Keratinocyte (primary cell): Measurements from ENCODE around the gene B9D1. TPM values are rescaled to one million over a fixed set of nuclear protein-coding genes. Genes with fewer than 3 reads are reported as not detected.

Source experiments
- DNase-seq: peaks from one replicate; pipeline ENCODE4 v3.0.0-alpha.2; 2011; ENCODE audit warnings: low read depth, missing footprints, low spot score
- FAIRE-seq: peaks from 2 replicates; lab custom pipeline; 2011; peaks lifted over from hg19 to GRCh38; lab: Jason Lieb, UNC
- H2AFZ ChIP-seq: 2 replicates; pipeline ENCODE4 v1.6.0; 2012; ENCODE audit warnings: low read length, control low read depth, inconsistent platforms; ENCODE audit not compliant: control insufficient read depth
- H3K27ac ChIP-seq: 2 replicates; pipeline ENCODE4 v1.5.1; 2011; ENCODE audit warnings: low read length; ENCODE audit not compliant: control insufficient read depth, insufficient read depth
- H3K27me3 ChIP-seq: 3 replicates; pipeline ENCODE4 v1.6.0; 2011; ENCODE audit warnings: low read length; ENCODE audit not compliant: control insufficient read depth, insufficient read depth; ENCODE audit errors: extremely low read depth
- H3K36me3 ChIP-seq, 2 experiments: 2 replicates in 1 of 2; 3 replicates in 1 of 2; pipeline ENCODE4 v1.5.1; 2011; ENCODE audit warnings: low read length in 2 of 2, mild to moderate bottlenecking in 1 of 2; ENCODE audit not compliant: control insufficient read depth in 2 of 2, insufficient read depth in 2 of 2; ENCODE audit errors: extremely low read depth in 1 of 2
- H3K4me1 ChIP-seq: 3 replicates; pipeline ENCODE4 v1.5.1; 2011; ENCODE audit warnings: low read length; ENCODE audit not compliant: control insufficient read depth, insufficient read depth; ENCODE audit errors: extremely low read depth
- H3K4me2 ChIP-seq: 3 replicates; pipeline ENCODE4 v1.6.0; 2011; ENCODE audit warnings: low read depth, low read length; ENCODE audit not compliant: control insufficient read depth, insufficient read depth; ENCODE audit errors: extremely low read depth
- H3K4me3 ChIP-seq, 3 experiments: fragments of 200-600 bp in 1 of 3; sonication (generic) in 1 of 3; 2 replicates in 2 of 3; 3 replicates in 1 of 3; pipeline ENCODE4 v1.5.1; 2011 to 2016; ENCODE audit warnings: low read length in 3 of 3, mild to moderate bottlenecking in 3 of 3, control low read depth in 2 of 3, inconsistent platforms in 1 of 3, low read depth in 1 of 3, mixed read lengths in 1 of 3, mixed run types in 1 of 3, moderate library complexity in 1 of 3; ENCODE audit not compliant: control insufficient read depth in 2 of 3, insufficient read depth in 2 of 3; ENCODE audit errors: extremely low read depth in 1 of 3
- H3K79me2 ChIP-seq: 2 replicates; pipeline ENCODE4 v1.6.0; 2012; ENCODE audit warnings: low read length; ENCODE audit not compliant: control insufficient read depth, insufficient read depth
- H3K9ac ChIP-seq: 3 replicates; pipeline ENCODE4 v1.6.0; 2011; ENCODE audit warnings: low read length; ENCODE audit not compliant: control insufficient read depth, insufficient read depth; ENCODE audit errors: extremely low read depth
- H3K9me1 ChIP-seq: 3 replicates; pipeline ENCODE4 v1.6.0; 2011; ENCODE audit warnings: low read length; ENCODE audit not compliant: control insufficient read depth, insufficient read depth; ENCODE audit errors: extremely low read depth
- H3K9me3 ChIP-seq: 2 replicates; pipeline ENCODE4 v1.5.1; 2012; ENCODE audit warnings: low read depth, low read length; ENCODE audit not compliant: control insufficient read depth
- H4K20me1 ChIP-seq: 3 replicates; pipeline ENCODE4 v1.6.0; 2011; ENCODE audit warnings: low read length; ENCODE audit not compliant: control insufficient read depth, insufficient read depth; ENCODE audit errors: extremely low read depth
- EZH2 ChIP-seq: IDR thresholded peaks from one replicate; pipeline ENCODE4 v1.6.1; 2012; ENCODE audit warnings: inconsistent platforms, mild to moderate bottlenecking, low read length, moderate library complexity
- dilution Hi-C: fragments of 300-500 bp; cut with MboI; formaldehyde crosslinking; loops from one replicate; pipeline ENCODE4 v1.7.0; 2020; ENCODE audit warnings: low sequenced_read_pairs; ENCODE audit not compliant: extremely low pct_ligation_motif_present
- polyA plus RNA-seq, 5 experiments: library from polyadenylated mRNA; depleted of rRNA in 3 of 5; stranded (reverse) in 3 of 5; stranded (forward) in 1 of 5; unstranded in 1 of 5; fragments of >200 nt; gene quantifications; 1 replicate in 1 of 5; 2 replicates in 3 of 5; 3 replicates in 1 of 5; pipeline versions ENCODE4 v1.2.1 to v1.2.3, GENCODE V29; 2011 to 2012; ENCODE audit warnings: missing spikeins in 2 of 5, low read depth in 1 of 5, low replicate concordance in 1 of 5
- TF ChIP-seq, protein P1 (sequence below), 3 experiments: IDR thresholded peaks in 1 of 3; conservative IDR thresholded peaks in 1 of 3; optimal IDR thresholded peaks in 1 of 3; 2 replicates in 2 of 3; 3 replicates in 1 of 3; pipeline versions ENCODE3 to v1.5.1; 2011; ENCODE audit warnings: low read length in 3 of 3, mild to moderate bottlenecking in 3 of 3, moderate library complexity in 2 of 3, control low read depth in 1 of 3, inconsistent platforms in 1 of 3; ENCODE audit not compliant: insufficient read depth in 2 of 3; ENCODE audit errors: extremely low read depth in 1 of 3

Gene B9D1
- polyA plus RNA-seq, 1 donor (not counting 4 experiments of a cell fraction or from before 2014, with no cell fraction given): 30.3 TPM

DNA sequence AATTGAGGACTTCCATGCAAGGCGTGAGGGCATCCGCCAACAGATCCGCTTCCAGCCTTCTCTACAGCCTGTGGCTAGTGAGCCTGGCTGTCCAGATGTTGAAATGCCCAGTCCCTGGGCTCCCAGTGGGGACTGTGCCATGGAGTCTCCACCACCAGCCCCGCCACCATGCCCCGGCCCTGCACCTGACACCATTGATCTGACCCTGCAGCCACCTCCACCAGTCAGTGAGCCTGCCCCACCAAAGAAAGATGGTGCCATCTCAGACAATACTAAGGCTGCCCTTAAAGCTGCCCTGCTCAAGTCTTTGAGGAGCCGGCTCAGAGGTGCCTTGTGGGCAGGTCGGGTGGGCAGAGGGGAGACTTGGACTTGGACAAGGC lies 18.8 kb upstream of the B9D1 start:
- TF ChIP-seq, protein P1, sequence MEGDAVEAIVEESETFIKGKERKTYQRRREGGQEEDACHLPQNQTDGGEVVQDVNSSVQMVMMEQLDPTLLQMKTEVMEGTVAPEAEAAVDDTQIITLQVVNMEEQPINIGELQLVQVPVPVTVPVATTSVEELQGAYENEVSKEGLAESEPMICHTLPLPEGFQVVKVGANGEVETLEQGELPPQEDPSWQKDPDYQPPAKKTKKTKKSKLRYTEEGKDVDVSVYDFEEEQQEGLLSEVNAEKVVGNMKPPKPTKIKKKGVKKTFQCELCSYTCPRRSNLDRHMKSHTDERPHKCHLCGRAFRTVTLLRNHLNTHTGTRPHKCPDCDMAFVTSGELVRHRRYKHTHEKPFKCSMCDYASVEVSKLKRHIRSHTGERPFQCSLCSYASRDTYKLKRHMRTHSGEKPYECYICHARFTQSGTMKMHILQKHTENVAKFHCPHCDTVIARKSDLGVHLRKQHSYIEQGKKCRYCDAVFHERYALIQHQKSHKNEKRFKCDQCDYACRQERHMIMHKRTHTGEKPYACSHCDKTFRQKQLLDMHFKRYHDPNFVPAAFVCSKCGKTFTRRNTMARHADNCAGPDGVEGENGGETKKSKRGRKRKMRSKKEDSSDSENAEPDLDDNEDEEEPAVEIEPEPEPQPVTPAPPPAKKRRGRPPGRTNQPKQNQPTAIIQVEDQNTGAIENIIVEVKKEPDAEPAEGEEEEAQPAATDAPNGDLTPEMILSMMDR (optimal IDR thresholded peaks at IDR 0.05 in 1 of 3, IDR thresholded peaks at IDR 0.05 in 1 of 3, conservative IDR thresholded peaks at IDR 0.05 in 1 of 3; ENCODE audit: extremely low read depth in 1 of 3, insufficient read depth in 2 of 3, low read length in 3 of 3): no peak
- no peak for TF ChIP-seq EZH2
- H3K9me3 ChIP-seq: no peaks in the 10 kb centered on the region
- no peak overlapping the region for H3K4me3 ChIP-seq
- H3K27me3 ChIP-seq: no peaks in the 10 kb centered on the region
- dilution Hi-C loops: no loop called here
- H3K4me2 ChIP-seq: no peak overlapping the region
- H3K79me2 ChIP-seq: peaks cover 21% of the 10 kb centered on the region
- H4K20me1 ChIP-seq: no peaks in the 10 kb centered on the region
- FAIRE-seq: no peak
- no peak overlapping the region for H2AFZ ChIP-seq
- peaks cover 3% of the 10 kb centered on the region for H3K9me1 ChIP-seq
- H3K36me3 ChIP-seq: peaks cover 27 to 33% of the 10 kb centered on the region in 2 experiments
- no peak for DNase-seq
- H3K4me1 ChIP-seq: peaks cover 25% of the 10 kb centered on the region
- H3K27ac ChIP-seq: no peak overlapping the region
- no peak overlapping the region for H3K9ac ChIP-seq

DNA sequence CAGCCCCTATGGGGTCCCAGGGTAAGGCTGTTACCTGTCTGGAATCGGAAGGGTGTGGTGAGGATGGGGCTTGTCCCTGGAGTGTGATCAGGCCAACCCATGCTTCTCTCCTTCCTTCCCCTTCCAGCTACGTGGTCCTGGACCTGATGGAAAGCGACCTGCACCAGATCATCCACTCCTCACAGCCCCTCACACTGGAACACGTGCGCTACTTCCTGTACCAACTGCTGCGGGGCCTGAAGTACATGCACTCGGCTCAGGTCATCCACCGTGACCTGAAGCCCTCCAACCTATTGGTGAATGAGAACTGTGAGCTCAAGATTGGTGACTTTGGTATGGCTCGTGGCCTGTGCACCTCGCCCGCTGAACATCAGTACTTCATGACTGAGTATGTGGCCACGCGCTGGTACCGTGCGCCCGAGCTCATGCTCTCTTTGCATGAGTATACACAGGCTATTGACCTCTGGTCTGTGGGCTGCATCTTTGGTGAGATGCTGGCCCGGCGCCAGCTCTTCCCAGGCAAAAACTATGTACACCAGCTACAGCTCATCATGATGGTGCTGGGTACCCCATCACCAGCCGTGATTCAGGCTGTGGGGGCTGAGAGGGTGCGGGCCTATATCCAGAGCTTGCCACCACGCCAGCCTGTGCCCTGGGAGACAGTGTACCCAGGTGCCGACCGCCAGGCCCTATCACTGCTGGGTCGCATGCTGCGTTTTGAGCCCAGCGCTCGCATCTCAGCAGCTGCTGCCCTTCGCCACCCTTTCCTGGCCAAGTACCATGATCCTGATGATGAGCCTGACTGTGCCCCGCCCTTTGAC lies 18.2 kb upstream of the B9D1 start:
- no peaks in the 10 kb centered on the region for H4K20me1 ChIP-seq
- H3K27ac ChIP-seq: no peak overlapping the region
- no peak overlapping the region for H3K9ac ChIP-seq
- no peak for FAIRE-seq
- H2AFZ ChIP-seq: no peak overlapping the region
- peaks cover 3% of the 10 kb centered on the region for H3K9me1 ChIP-seq
- peaks cover 21% of the 10 kb centered on the region for H3K4me1 ChIP-seq
- H3K36me3 ChIP-seq: peaks cover 27 to 33% of the 10 kb centered on the region in 2 experiments
- no peaks in the 10 kb centered on the region for H3K9me3 ChIP-seq
- H3K79me2 ChIP-seq: peaks cover 21% of the 10 kb centered on the region
- no peak overlapping the region for H3K4me3 ChIP-seq
- no peak for TF ChIP-seq EZH2
- TF ChIP-seq, protein P1 (optimal IDR thresholded peaks at IDR 0.05 in 1 of 3, IDR thresholded peaks at IDR 0.05 in 1 of 3, conservative IDR thresholded peaks at IDR 0.05 in 1 of 3; ENCODE audit: extremely low read depth in 1 of 3, insufficient read depth in 2 of 3, low read length in 3 of 3): no peak
- no peak for DNase-seq
- dilution Hi-C loops: no loop called here
- H3K4me2 ChIP-seq: no peak overlapping the region
- H3K27me3 ChIP-seq: no peaks in the 10 kb centered on the region
